Peyer's patch (tissue), 4 donors: ENCODE data around the gene SAMD10.

Experiments used
- POLR2A ChIP-seq, 2 donors: fragments of 450-650 bp; IDR thresholded peaks; one replicate each; pipeline ENCODE4 v1.5.1; 2017; ENCODE audit warnings: antibody characterized with exemption in 2 of 2, mild to moderate bottlenecking in 2 of 2, moderate library complexity in 2 of 2
- TF ChIP-seq, protein P1 (sequence below), 6 experiments: fragments of 450-650 bp in 4 of 6; fragments of 200-600 bp in 2 of 6; sonication (generic) in 1 of 6; IDR thresholded peaks; one replicate each; pipeline ENCODE4 v1.5.1; 2017 to 2019; ENCODE audit warnings: antibody characterized with exemption in 6 of 6, mild to moderate bottlenecking in 3 of 6, moderate library complexity in 1 of 6

DNA sequence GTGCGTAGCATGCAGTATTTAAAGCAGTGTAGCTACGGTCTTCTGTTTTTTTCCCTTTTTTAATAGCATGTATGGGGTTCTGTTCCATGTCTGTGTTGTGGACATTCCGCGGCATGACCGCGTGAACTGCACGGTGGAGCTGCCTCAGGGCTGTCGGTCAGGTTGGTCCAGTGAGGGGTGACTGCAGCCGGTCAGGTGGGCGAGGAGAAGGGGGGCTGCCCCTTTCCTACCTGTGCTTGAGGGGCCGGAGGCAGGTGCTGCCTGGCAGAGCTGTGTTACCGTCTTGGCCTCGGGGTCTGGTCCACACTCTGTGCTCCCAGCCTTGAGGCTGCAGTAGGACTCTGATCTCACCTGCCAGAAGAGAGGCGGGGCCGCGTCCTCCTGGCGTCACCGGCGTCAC is 47.7 kb downstream of the SAMD10 start:
- TF ChIP-seq, protein P1, sequence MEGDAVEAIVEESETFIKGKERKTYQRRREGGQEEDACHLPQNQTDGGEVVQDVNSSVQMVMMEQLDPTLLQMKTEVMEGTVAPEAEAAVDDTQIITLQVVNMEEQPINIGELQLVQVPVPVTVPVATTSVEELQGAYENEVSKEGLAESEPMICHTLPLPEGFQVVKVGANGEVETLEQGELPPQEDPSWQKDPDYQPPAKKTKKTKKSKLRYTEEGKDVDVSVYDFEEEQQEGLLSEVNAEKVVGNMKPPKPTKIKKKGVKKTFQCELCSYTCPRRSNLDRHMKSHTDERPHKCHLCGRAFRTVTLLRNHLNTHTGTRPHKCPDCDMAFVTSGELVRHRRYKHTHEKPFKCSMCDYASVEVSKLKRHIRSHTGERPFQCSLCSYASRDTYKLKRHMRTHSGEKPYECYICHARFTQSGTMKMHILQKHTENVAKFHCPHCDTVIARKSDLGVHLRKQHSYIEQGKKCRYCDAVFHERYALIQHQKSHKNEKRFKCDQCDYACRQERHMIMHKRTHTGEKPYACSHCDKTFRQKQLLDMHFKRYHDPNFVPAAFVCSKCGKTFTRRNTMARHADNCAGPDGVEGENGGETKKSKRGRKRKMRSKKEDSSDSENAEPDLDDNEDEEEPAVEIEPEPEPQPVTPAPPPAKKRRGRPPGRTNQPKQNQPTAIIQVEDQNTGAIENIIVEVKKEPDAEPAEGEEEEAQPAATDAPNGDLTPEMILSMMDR (IDR thresholded peaks at IDR 0.05), result no peak
- no peak for TF ChIP-seq POLR2A (IDR thresholded peaks at IDR 0.05)
